ENCODE data around the gene SLC30A5.
"Not testable (repeated sequence)": the region's sequence is repeated elsewhere in the genome, so short reads cannot be mapped to it uniquely, and the experiment has no call there.

SLC30A5 gene

DNA sequence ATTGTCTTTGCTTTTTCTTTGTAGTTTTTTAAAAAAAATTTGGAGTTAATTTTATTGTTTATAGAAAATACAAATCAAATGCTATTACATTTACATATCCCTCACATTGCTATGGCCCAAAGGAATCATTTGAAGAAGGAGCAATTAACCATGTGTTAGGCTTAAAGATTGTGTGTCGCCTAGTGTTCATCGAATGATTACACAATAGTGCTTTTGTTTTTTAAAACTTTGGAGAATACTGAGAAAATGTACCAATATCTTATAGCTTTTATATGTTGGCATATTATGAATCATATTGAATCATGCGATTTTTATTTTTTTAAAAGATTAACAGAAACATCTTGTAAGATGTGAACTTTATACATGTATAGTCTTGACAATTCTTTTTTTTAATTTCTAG, 21.7 kb downstream of the SLC30A5 start:
- DNase-seq (ENCODE audit: low spot score in 2 of 2) (no peak), ATAC-seq (replicated peaks; ENCODE audit: extremely low read depth, poor library complexity, severe bottlenecking) (no peak)
- H3K36me3 Mint-ChIP-seq (ENCODE audit: insufficient read depth), result peaks cover 51% of the 10 kb centered on the region
- H3K4me3 Mint-ChIP-seq, result no peak overlapping the region
- no peaks in the 10 kb centered on the region for H3K9me3 Mint-ChIP-seq
- no peaks in the 10 kb centered on the region for H3K4me1 Mint-ChIP-seq
- no peak overlapping the region for H3K27ac Mint-ChIP-seq (ENCODE audit: low read depth)
- no peaks in the 10 kb centered on the region for H3K27me3 Mint-ChIP-seq

DNA sequence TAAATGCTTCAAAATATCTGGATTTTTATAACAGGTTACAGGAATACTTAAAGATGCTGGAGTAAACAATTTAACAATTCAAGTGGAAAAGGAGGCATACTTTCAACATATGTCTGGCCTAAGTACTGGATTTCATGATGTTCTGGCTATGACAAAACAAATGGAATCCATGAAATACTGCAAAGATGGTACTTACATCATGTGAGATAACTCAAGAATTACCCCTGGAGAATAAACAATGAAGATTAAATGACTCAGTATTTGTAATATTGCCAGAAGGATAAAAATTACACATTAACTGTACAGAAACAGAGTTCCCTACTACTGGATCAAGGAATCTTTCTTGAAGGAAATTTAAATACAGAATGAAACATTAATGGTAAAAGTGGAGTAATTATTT, 35.6 kb downstream of the SLC30A5 start:
- H3K9me3 Mint-ChIP-seq, result no peaks in the 10 kb centered on the region
- no peak for ATAC-seq (replicated peaks; ENCODE audit: extremely low read depth, poor library complexity, severe bottlenecking)
- DNase-seq (ENCODE audit: low spot score in 2 of 2), result no peak

DNA sequence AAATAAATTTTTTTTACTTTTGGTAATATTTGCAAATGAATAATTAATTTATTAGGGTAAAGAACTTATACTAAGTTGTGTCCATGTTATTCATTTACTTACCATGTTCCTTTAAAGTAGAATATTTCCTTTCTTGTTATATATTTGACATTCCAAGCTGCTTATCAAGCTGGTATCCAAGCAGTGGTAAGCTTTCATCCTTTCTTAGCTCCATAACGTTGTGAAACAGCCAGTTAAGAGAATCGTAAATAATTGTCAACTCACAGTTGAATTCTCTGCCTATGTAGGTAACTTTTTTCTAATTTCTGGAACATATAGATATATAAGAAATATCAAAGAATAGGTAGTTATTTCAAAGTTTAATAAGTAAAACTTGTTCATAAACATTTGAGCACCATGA, 36.4 kb downstream of the SLC30A5 start:
- Mint-ChIP-seq H3K27ac (ENCODE audit: low read depth) (no peak overlapping the region), H3K4me3 (no peak overlapping the region), H3K9me3 (no peaks in the 10 kb centered on the region), H3K36me3 (ENCODE audit: insufficient read depth) (peaks cover 31% of the 10 kb centered on the region), H3K27me3 (no peaks in the 10 kb centered on the region), H3K4me1 (no peaks in the 10 kb centered on the region)
- ATAC-seq (replicated peaks; ENCODE audit: extremely low read depth, poor library complexity, severe bottlenecking), result no peak
- DNase-seq (ENCODE audit: low spot score in 2 of 2), result no peak

More for the DNA sequence above, 35.6 kb downstream of the SLC30A5 start:
- H3K4me1 Mint-ChIP-seq, result no peaks in the 10 kb centered on the region
- peaks cover 39% of the 10 kb centered on the region for H3K36me3 Mint-ChIP-seq (ENCODE audit: insufficient read depth)
- no peak overlapping the region for H3K4me3 Mint-ChIP-seq
- no peak overlapping the region for H3K27ac Mint-ChIP-seq (ENCODE audit: low read depth)
- no peaks in the 10 kb centered on the region for H3K27me3 Mint-ChIP-seq

DNA sequence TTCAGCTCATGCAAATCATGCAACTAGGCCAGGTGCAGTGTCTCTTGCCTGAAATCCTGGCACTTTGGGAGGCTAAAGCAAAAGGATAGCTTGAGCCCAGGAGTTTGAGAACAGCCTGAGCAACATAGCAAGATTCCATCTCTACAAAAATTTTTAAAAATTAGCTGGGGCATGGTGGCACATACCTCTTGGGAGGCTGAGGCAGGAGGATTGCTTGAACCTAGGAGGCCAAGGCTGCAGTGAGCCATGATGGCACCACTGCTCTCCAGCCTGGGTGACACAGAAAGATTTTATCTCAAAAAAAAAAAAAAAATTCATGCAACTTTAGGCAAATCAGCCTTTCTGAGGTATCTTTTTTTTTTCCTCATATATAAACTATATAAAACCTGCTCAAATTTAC, 37.5 kb downstream of the SLC30A5 start:
- Mint-ChIP-seq H3K9me3 (no peaks in the 10 kb centered on the region), H3K4me1 (no peaks in the 10 kb centered on the region), H3K36me3 (ENCODE audit: insufficient read depth) (peaks cover 23% of the 10 kb centered on the region), H3K4me3 (no peak overlapping the region), H3K27me3 (no peaks in the 10 kb centered on the region), H3K27ac (ENCODE audit: low read depth) (no peak overlapping the region)
- ATAC-seq (replicated peaks; ENCODE audit: extremely low read depth, poor library complexity, severe bottlenecking) (no peak), DNase-seq (ENCODE audit: low spot score in 2 of 2) (no peak)

DNA sequence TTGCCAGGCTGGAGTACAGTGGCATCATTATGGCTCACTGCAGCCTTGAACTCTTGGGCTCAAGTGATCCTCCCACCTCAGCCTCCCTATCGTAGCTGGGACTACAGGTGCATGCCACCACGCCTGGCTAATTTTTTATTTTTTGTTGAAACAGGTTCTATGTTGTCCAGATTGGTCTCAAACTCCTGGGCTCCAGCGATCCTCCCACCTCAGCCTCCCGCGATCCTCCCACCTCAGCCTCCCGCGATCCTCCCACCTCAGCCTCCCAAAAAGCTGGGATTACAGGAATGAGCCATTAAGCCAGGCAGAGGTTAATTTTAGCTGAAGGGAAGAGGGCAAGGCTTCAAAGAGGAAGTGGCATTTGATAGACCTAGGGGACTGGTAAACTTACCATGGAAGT, 40.3 kb downstream of the SLC30A5 start:
- Mint-ChIP-seq H3K27ac (ENCODE audit: low read depth) (no peak overlapping the region), H3K27me3 (no peaks in the 10 kb centered on the region), H3K4me1 (no peaks in the 10 kb centered on the region)

DNA sequence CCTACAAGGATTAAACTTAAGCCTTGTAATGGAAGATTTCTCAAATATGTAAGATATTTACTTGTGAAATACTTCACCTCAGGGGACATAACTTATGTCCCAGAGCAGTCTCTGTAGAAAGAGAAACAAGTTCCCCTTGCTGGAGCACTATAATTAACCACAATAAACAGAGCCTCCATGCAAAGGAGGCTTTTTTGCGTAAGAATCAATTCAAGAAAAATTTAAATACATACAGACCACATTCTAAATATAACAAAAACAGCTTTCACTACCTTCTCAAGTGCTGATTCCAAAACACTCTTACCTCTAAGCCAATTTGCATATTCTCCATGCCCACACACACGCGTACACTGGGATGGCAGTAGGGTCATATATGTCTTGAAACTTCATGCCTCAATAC, 42.5 kb downstream of the SLC30A5 start:
- H3K27me3 Mint-ChIP-seq, result no peaks in the 10 kb centered on the region
- no peak overlapping the region for H3K4me3 Mint-ChIP-seq
- no peaks in the 10 kb centered on the region for H3K4me1 Mint-ChIP-seq
- H3K9me3 Mint-ChIP-seq, result no peaks in the 10 kb centered on the region
- DNase-seq (ENCODE audit: low spot score in 2 of 2) (no peak), ATAC-seq (replicated peaks; ENCODE audit: extremely low read depth, poor library complexity, severe bottlenecking) (no peak)
- no peaks in the 10 kb centered on the region for H3K36me3 Mint-ChIP-seq (ENCODE audit: insufficient read depth)
- no peak overlapping the region for H3K27ac Mint-ChIP-seq (ENCODE audit: low read depth)

More for the DNA sequence above, 40.3 kb downstream of the SLC30A5 start:
- DNase-seq (ENCODE audit: low spot score in 2 of 2) (no peak), ATAC-seq (replicated peaks; ENCODE audit: extremely low read depth, poor library complexity, severe bottlenecking) (no peak)
- H3K36me3 Mint-ChIP-seq (ENCODE audit: insufficient read depth), result peaks cover 3% of the 10 kb centered on the region
- no peak overlapping the region for H3K4me3 Mint-ChIP-seq
- H3K9me3 Mint-ChIP-seq, result no peaks in the 10 kb centered on the region

DNA sequence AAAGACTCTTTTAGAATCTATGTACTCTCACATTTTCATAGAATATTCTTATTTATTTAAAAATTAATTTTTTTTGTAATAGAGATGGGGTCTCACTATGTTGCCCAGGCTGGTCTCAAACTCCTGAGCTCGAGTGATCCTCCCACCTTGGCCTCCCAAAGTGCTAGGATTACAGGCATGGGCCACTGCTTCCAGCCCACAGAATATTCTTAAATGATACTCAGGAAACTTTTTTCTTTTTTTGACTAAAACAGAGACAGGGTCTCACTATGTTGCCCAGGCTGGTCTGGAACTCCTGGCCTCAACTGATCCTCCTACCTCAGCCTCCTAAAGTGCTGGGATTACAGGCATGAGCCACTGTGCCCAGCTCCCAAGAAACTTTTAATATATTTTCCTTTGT, 43.4 kb downstream of the SLC30A5 start:
- H3K27ac Mint-ChIP-seq (ENCODE audit: low read depth); H3K36me3 Mint-ChIP-seq (ENCODE audit: insufficient read depth); DNase-seq (ENCODE audit: low spot score in 2 of 2); H3K4me1 Mint-ChIP-seq; H3K9me3 Mint-ChIP-seq; ATAC-seq (replicated peaks; ENCODE audit: extremely low read depth, poor library complexity, severe bottlenecking); H3K27me3 Mint-ChIP-seq; H3K4me3 Mint-ChIP-seq: not testable (repeated sequence)

DNA sequence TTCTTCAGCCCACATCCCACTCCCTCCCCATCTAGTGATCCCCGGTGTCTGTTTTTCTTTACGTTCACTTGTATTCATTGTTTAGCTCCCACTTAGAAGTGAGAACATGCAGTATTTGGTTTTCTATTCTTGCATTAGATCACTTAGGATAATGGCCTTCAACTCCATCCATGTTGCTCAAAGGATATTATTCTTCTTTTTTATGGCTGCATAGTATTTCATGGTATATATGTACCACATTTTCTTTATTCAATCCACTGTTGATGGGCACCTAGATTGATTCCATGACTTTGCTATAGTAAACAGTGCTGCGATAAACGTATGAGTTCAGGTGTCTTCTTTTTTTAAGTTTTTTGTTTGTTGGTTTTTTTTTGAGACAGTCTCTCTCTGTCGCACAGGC, 44.0 kb downstream of the SLC30A5 start:
- H3K36me3 Mint-ChIP-seq (ENCODE audit: insufficient read depth), result no peaks in the 10 kb centered on the region
- H3K4me1 Mint-ChIP-seq, result no peaks in the 10 kb centered on the region
- H3K9me3 Mint-ChIP-seq, result no peaks in the 10 kb centered on the region
- no peak for DNase-seq (ENCODE audit: low spot score in 2 of 2)
- H3K4me3 Mint-ChIP-seq, result no peak overlapping the region
- H3K27ac Mint-ChIP-seq (ENCODE audit: low read depth), result no peak overlapping the region
- ATAC-seq (replicated peaks; ENCODE audit: extremely low read depth, poor library complexity, severe bottlenecking), result no peak
- H3K27me3 Mint-ChIP-seq, result no peaks in the 10 kb centered on the region

DNA sequence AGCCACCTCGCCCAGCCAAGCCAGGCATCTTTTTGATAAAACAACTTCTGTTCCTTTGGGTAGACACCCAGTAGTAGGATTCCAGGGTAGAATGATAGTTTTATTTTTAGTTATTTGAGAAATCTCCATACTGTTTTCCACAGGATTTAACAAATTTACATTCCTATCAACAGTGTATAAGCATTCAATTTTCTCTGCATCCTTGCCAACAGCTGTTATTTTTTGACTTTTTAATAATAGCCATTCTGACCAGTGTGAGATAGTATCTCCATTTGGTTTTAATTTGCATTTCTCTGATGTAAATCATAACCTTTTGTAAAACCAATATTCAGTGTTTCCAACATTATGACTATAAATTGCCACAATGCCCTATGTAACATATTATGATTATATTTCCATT, 45.0 kb downstream of the SLC30A5 start:
- Mint-ChIP-seq H3K36me3 (ENCODE audit: insufficient read depth) (no peaks in the 10 kb centered on the region), H3K27me3 (no peaks in the 10 kb centered on the region), H3K4me1 (no peaks in the 10 kb centered on the region), H3K4me3 (no peak overlapping the region), H3K27ac (ENCODE audit: low read depth) (no peak overlapping the region), H3K9me3 (no peaks in the 10 kb centered on the region)
- no peak for DNase-seq (ENCODE audit: low spot score in 2 of 2)
- ATAC-seq (replicated peaks; ENCODE audit: extremely low read depth, poor library complexity, severe bottlenecking), result no peak

DNA sequence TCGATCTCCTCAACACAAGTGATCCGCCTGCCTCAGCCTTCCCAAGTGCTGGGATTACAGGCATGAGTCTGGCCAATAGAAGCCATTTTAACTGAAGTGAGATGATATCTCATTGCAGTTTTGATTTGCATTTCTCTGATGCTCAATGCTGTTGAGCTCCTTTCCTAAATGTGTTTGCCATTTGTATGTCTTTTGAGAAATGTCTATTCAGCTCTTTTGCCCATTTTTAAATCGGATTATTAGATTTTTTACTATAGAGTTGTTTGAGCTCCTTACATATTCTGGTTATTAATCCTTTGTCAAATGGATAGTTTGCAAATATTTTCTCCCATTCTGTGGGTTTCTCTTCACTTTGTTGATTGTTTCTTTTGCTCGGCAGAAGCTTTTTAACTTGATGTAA, 46.4 kb downstream of the SLC30A5 start:
- H3K27ac Mint-ChIP-seq (ENCODE audit: low read depth); H3K4me3 Mint-ChIP-seq; H3K4me1 Mint-ChIP-seq; DNase-seq (ENCODE audit: low spot score in 2 of 2); H3K36me3 Mint-ChIP-seq (ENCODE audit: insufficient read depth); ATAC-seq (replicated peaks; ENCODE audit: extremely low read depth, poor library complexity, severe bottlenecking); H3K27me3 Mint-ChIP-seq; H3K9me3 Mint-ChIP-seq: not testable (repeated sequence)

DNA sequence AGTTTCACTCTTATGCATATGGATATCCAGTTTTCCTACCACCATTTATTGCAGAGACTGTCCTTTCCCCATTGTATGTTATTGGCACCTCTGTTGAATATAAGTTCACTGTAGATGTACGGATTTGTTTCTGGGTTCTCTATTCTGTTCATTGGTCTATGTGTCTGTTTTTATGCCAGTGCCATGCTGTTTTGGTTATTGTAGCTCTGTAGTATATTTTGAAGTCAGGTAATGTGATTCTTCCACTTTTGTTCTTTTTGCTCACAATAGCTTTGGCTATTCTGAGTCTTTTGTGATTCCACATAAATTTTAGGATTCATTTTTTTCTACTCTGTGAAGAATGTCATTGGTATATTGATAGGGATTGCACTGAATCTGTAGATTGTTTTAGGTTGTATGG, 47.0 kb downstream of the SLC30A5 start:
- H3K27ac Mint-ChIP-seq (ENCODE audit: low read depth), result no peak overlapping the region
- H3K36me3 Mint-ChIP-seq (ENCODE audit: insufficient read depth), result no peaks in the 10 kb centered on the region
- H3K4me3 Mint-ChIP-seq, result no peak overlapping the region
- H3K27me3 Mint-ChIP-seq, result no peaks in the 10 kb centered on the region
- H3K9me3 Mint-ChIP-seq, result no peaks in the 10 kb centered on the region
- DNase-seq (ENCODE audit: low spot score in 2 of 2) (no peak), ATAC-seq (replicated peaks; ENCODE audit: extremely low read depth, poor library complexity, severe bottlenecking) (no peak)
- H3K4me1 Mint-ChIP-seq, result no peaks in the 10 kb centered on the region

DNA sequence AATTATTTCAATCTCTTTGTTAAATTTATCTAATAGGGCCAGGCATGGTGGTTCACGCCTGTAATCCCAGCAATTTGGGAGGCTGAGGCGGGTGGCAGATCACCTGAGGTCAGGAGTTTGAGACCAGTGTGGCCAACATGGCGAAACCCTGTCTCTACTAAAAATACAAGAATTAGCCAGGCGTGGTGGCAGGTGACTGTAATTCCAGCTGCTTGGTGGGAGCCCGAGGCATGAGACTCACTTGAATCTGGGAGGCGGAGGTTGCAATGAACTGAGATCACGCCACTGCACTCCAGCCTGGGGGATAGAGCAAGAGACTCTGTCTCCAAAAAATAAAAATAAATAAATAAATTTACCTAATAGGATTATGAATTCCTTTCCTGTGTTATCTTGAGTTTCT, 54.8 kb downstream of the SLC30A5 start:
- not testable (repeated sequence) for ATAC-seq (replicated peaks; ENCODE audit: extremely low read depth, poor library complexity, severe bottlenecking); H3K36me3 Mint-ChIP-seq (ENCODE audit: insufficient read depth); H3K27ac Mint-ChIP-seq (ENCODE audit: low read depth); DNase-seq (ENCODE audit: low spot score in 2 of 2); H3K9me3 Mint-ChIP-seq; H3K4me3 Mint-ChIP-seq; H3K27me3 Mint-ChIP-seq; H3K4me1 Mint-ChIP-seq

DNA sequence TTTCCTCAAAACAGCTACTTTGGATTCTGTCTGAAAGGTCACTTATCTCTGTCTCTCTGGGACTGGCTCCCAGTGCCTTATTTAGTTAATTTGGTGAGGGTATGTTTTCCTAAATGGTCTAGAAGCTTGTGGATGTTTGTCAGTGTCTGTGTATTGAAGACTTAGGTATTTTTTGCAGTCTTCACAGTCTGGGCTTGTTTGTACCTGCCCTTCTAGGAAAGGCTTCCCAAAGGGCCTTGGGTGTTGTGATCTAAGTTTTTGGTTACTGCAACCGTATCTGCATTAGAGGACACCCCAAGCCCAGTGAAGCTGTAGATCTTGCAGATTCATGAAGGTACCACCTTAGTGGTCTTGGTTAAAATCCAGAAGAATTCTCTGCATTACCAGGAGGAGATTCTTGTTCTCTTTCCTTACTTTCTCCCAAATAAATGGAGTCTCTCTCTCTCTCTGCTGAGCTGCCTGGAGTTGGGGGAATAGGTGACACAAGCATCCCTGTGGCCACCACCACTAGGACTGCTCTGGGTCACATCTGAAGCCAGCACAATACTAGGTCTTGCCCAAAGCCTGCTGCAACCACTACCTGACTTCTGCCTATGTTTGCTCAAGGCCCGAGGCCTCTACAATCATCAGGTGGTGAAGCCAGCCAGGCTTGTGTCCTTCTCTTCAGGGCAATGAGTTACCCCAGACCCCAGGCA, 55.3 kb downstream of the SLC30A5 start:
- Mint-ChIP-seq H3K27me3 (no peaks in the 10 kb centered on the region), H3K9me3 (no peaks in the 10 kb centered on the region), H3K27ac (ENCODE audit: low read depth) (no peak overlapping the region), H3K36me3 (ENCODE audit: insufficient read depth) (no peaks in the 10 kb centered on the region), H3K4me1 (no peaks in the 10 kb centered on the region), H3K4me3 (no peak overlapping the region)
- DNase-seq (ENCODE audit: low spot score in 2 of 2), result no peak
- no peak for ATAC-seq (replicated peaks; ENCODE audit: extremely low read depth, poor library complexity, severe bottlenecking)

DNA sequence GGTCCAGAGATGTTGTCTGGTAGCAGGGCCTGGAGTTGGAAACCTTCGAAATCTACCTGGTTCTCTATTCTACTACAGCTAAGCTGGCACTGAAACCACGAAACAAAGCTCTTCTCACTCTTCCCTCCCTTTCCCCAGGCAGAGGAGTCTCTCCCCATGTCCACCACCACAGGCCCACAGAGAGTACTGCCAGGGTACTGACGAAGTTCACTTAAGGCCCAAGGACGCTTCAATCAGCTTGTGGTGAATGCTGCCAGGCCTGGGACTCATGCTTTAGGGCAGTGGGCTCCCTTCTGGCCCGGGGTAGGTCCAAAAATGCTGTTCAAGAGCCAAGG, 55.8 kb downstream of the SLC30A5 start:
- ATAC-seq (replicated peaks; ENCODE audit: extremely low read depth, poor library complexity, severe bottlenecking), result no peak
- Mint-ChIP-seq H3K27ac (ENCODE audit: low read depth) (no peak overlapping the region), H3K27me3 (no peaks in the 10 kb centered on the region), H3K4me3 (no peak overlapping the region), H3K4me1 (no peaks in the 10 kb centered on the region), H3K9me3 (no peaks in the 10 kb centered on the region), H3K36me3 (ENCODE audit: insufficient read depth) (no peaks in the 10 kb centered on the region)
- no peak for DNase-seq (ENCODE audit: low spot score in 2 of 2)
